K562 (cell line): ENCODE results near the gene EFHC1. TPM values are rescaled to one million over a fixed set of nuclear protein-coding genes. Genes with fewer than 3 reads are reported as not detected.

Source experiments
- ARID1B ChIP-seq: fragments of 450-650 bp; IDR thresholded peaks from 2 replicates; pipeline ENCODE4 v1.6.1; 2016; ENCODE audit warnings: antibody characterized with exemption, mild to moderate bottlenecking, inconsistent platforms
- ARID3B ChIP-seq: fragments of 250-450 bp; sonication (Bioruptor Pico); IDR thresholded peaks from 2 replicates; pipeline ENCODE4 v1.4.0; 2020; ENCODE audit warnings: borderline replicate concordance
- ASH1L ChIP-seq: fragments of 450-650 bp; IDR thresholded peaks from 2 replicates; pipeline ENCODE4 v1.6.1; 2018; ENCODE audit warnings: borderline replicate concordance, mild to moderate bottlenecking, low read depth; ENCODE audit not compliant: partially characterized antibody
- ATF1 ChIP-seq, 2 experiments: fragments of 450-650 bp in 1 of 2; IDR thresholded peaks; 2 replicates each; pipeline ENCODE4 v1.6.1; 2016; ENCODE audit warnings: missing compliant biosample characterization in 1 of 2, missing genetic modification characterization in 1 of 2
- ATF2 ChIP-seq: sonication (generic); formaldehyde crosslinking; IDR thresholded peaks from 2 replicates; pipeline ENCODE4 v1.8.1; 2022; ENCODE audit warnings: missing genetic modification reagents
- CBFA2T2 ChIP-seq: fragments of 450-650 bp; conservative IDR thresholded peaks from 2 replicates; pipeline ENCODE4 v1.6.1; 2017; ENCODE audit warnings: mild to moderate bottlenecking
- CBFA2T3 ChIP-seq: fragments of 450-650 bp; IDR thresholded peaks from 2 replicates; pipeline ENCODE4 v1.6.1; 2017
- CTCF ChIP-seq, 3 experiments: IDR thresholded peaks in 2 of 3; conservative IDR thresholded peaks in 1 of 3; 2 replicates each; pipeline ENCODE4 v1.5.1; 2011 to 2012; ENCODE audit warnings: low read length in 3 of 3, mild to moderate bottlenecking in 3 of 3, control low read depth in 2 of 3, improper control_type of control experiment in 1 of 3, inconsistent platforms in 1 of 3, low read depth in 1 of 3, mixed read lengths in 1 of 3, moderate library complexity in 1 of 3; ENCODE audit not compliant: insufficient read depth in 2 of 3
- E2F3 ChIP-seq: fragments of 250-450 bp; sonication (Bioruptor Pico); IDR thresholded peaks from 2 replicates; pipeline ENCODE4 v1.4.0; 2020; ENCODE audit warnings: mild to moderate bottlenecking
- ETV6 ChIP-seq, 3 experiments: fragments of 150-350 bp in 1 of 3; sonication (generic) in 1 of 3; formaldehyde crosslinking in 1 of 3; IDR thresholded peaks; 2 replicates each; pipeline versions ENCODE4 v1.6.1 to v1.8.0; 2014 to 2022; ENCODE audit warnings: borderline replicate concordance in 2 of 3, low read depth in 2 of 3, antibody characterized with exemption in 1 of 3, low read length in 1 of 3, mild to moderate bottlenecking in 1 of 3, missing genetic modification reagents in 1 of 3
- EZH2 ChIP-seq: IDR thresholded peaks from 2 replicates; pipeline ENCODE4 v1.6.1; 2012; ENCODE audit warnings: low read depth, mild to moderate bottlenecking, inconsistent platforms, low read length, borderline replicate concordance
- HMGXB4 ChIP-seq: sonication (generic); formaldehyde crosslinking; IDR thresholded peaks from 2 replicates; pipeline ENCODE4 v1.8.1; 2023; ENCODE audit warnings: mild to moderate bottlenecking, missing genetic modification reagents
- MTA1 ChIP-seq: fragments of 450-650 bp; IDR thresholded peaks from 2 replicates; pipeline ENCODE4 v1.6.1; 2017; ENCODE audit warnings: borderline replicate concordance
- RCOR1 ChIP-seq, 2 experiments: IDR thresholded peaks; 2 replicates each; pipeline ENCODE4 v1.6.1; 2012; ENCODE audit warnings: low read depth in 2 of 2, low read length in 2 of 2, borderline replicate concordance in 1 of 2, improper control_type of control experiment in 1 of 2
- SRSF9 ChIP-seq: fragments of 200-400 bp; formaldehyde crosslinking; IDR thresholded peaks from 2 replicates; pipeline ENCODE4 v1.6.1; 2017; ENCODE audit warnings: low read depth, low read length, borderline replicate concordance
- TEAD4 ChIP-seq, 2 experiments: sonication (generic) in 1 of 2; formaldehyde crosslinking in 1 of 2; IDR thresholded peaks; 2 replicates each; pipeline versions ENCODE4 v1.6.1 to v1.8.0; 2012 to 2022; ENCODE audit warnings: borderline replicate concordance in 1 of 2, inconsistent platforms in 1 of 2, low read length in 1 of 2, mild to moderate bottlenecking in 1 of 2, missing genetic modification reagents in 1 of 2
- ZNF354B ChIP-seq: fragments of 250-450 bp; sonication (Bioruptor Pico); IDR thresholded peaks from 2 replicates; pipeline ENCODE4 v1.4.0; 2020
- ZNF584 ChIP-seq: fragments of 200-800 bp; sonication (Bioruptor generic); IDR thresholded peaks from 2 replicates; pipeline ENCODE4 v1.6.1; 2016; ENCODE audit warnings: low read depth, mild to moderate bottlenecking, missing genetic modification characterization, missing compliant biosample characterization
- ZNF589 ChIP-seq: fragments of 200-800 bp; sonication (Bioruptor generic); IDR thresholded peaks from 2 replicates; pipeline ENCODE4 v1.6.1; 2016; ENCODE audit warnings: low read depth, missing genetic modification characterization, missing compliant biosample characterization
- ZNF655 ChIP-seq: fragments of 250-450 bp; sonication (Bioruptor Pico); IDR thresholded peaks from 2 replicates; pipeline ENCODE4 v1.5.0; 2021
- polyA plus RNA-seq, 8 experiments: library from polyadenylated mRNA; depleted of rRNA in 4 of 8; stranded (reverse) in 5 of 8; unstranded in 3 of 8; fragments of >200 nt; fragmentation: Nextera tagmentation in 2 of 8; fragmentation: Illumina TruSeq in 1 of 8; extraction: Ambion mirVana in 2 of 8; extraction: Trizol in 1 of 8; gene quantifications; 2 replicates each; pipeline versions ENCODE4 v1.2.1 to v1.2.3, GENCODE V29; 2011 to 2014; ENCODE audit warnings: inconsistent platforms in 1 of 8, missing spikeins in 1 of 8
- total RNA-seq, 7 experiments: library from RNA; depleted of rRNA in 6 of 7; stranded (reverse); fragments of >200 nt in 6 of 7; fragmentation: Illumina TruSeq in 2 of 7; extraction: Trizol in 2 of 7; gene quantifications; 2 replicates each; pipeline versions ENCODE4 v1.2.1 to v1.2.3, GENCODE V29; 2011 to 2021; ENCODE audit warnings: low replicate concordance in 1 of 7

The EFHC1 gene
- total and polyA plus RNA-seq, 9 of the 15 experiments (the other 6 are each of a cell fraction or from before 2014, with no cell fraction given) = 9.5 to 31.0 (median 14.9) TPM

GRCh38 chr6:52389264-52389625 lies 30.9 kb upstream of the EFHC1 start (continued):
- TF ChIP-seq CTCF (IDR thresholded peaks at IDR 0.05 in 2 of 3, conservative IDR thresholded peaks at IDR 0.05 in 1 of 3; ENCODE audit: insufficient read depth in 2 of 3, low read depth in 1 of 3, low read length in 3 of 3) (peak in 2 of 3 experiments; percentile 28 to 31; a peak in 3 of 6 replicates), CBFA2T2 (peak; percentile 66), ARID3B (CRISPR knock-in tag) (no peak), CBFA2T3 (peak; percentile 84), ATF2 (CRISPR knock-in tag) (no peak), ZNF354B (CRISPR knock-in tag) (no peak), HMGXB4 (CRISPR knock-in tag) (no peak), MTA1 (peak; percentile 23; the same call in 1 of the 2 replicates), RCOR1 (IDR thresholded peaks at IDR 0.05; ENCODE audit: borderline replicate concordance in 1 of 2, low read depth in 2 of 2, low read length in 2 of 2) (peak in 1 of 2 experiments; percentile 74; a peak in 1 of 4 replicates), E2F3 (CRISPR knock-in tag) (no peak), ZNF584 (CRISPR knock-in tag) (no peak), TEAD4 (IDR thresholded peaks at IDR 0.05; ENCODE audit: low read length) (peak; percentile 78), TEAD4 (CRISPR knock-in tag; IDR thresholded peaks at IDR 0.05; ENCODE audit: borderline replicate concordance) (no peak), ATF1 (CRISPR knock-in tag; IDR thresholded peaks at IDR 0.05) (no peak), ATF1 (tag; IDR thresholded peaks at IDR 0.05) (no peak), EZH2 (no peak), ASH1L (no peak), ARID1B (peak; percentile 76), ZNF655 (CRISPR knock-in tag) (no peak), SRSF9 (no peak), ZNF589 (CRISPR knock-in tag) (peak; percentile 73), ETV6 (IDR thresholded peaks at IDR 0.05; ENCODE audit: borderline replicate concordance in 1 of 2, low read depth in 2 of 2, low read length in 1 of 2) (no peak), ETV6 (CRISPR knock-in tag; IDR thresholded peaks at IDR 0.05; ENCODE audit: borderline replicate concordance) (no peak)
